Smooth muscle cell (in vitro differentiated cells): Measurements from ENCODE around the gene KCNMA1. TPM values are rescaled to one million over a fixed set of nuclear protein-coding genes. Genes with fewer than 3 reads are reported as not detected.

Source experiments
- DNase-seq: peaks from one replicate; lab custom pipeline; 2025; ENCODE audit not compliant: unreplicated experiment; lab: John Stamatoyannopoulos, UW
- H2AFZ ChIP-seq: fragments of 200-600 bp; sonication (generic); 2 replicates; pipeline ENCODE4 v1.6.0; 2016; ENCODE audit warnings: antibody characterized with exemption, low read depth, mild to moderate bottlenecking
- H3F3A ChIP-seq: fragments of 200-600 bp; sonication (generic); 2 replicates; pipeline ENCODE4 v1.6.0; 2017; ENCODE audit warnings: antibody characterized with exemption, low read depth
- H3K27ac ChIP-seq: fragments of 200-600 bp; sonication (generic); 2 replicates; pipeline ENCODE4 v1.5.1; 2016; ENCODE audit warnings: low read depth, mild to moderate bottlenecking
- H3K27me3 ChIP-seq: fragments of 200-600 bp; sonication (generic); 2 replicates; pipeline ENCODE4 v1.6.1; 2016; ENCODE audit warnings: low read depth, mild to moderate bottlenecking
- H3K36me3 ChIP-seq: fragments of 200-600 bp; sonication (generic); 2 replicates; pipeline ENCODE4 v1.5.1; 2016; ENCODE audit warnings: low read depth
- H3K4me1 ChIP-seq: fragments of 200-600 bp; sonication (generic); 2 replicates; pipeline ENCODE4 v1.5.1; 2016; ENCODE audit warnings: low read depth
- H3K4me2 ChIP-seq: fragments of 200-600 bp; sonication (generic); 2 replicates; pipeline ENCODE4 v1.6.0; 2016; ENCODE audit warnings: mild to moderate bottlenecking
- H3K4me3 ChIP-seq: fragments of 200-600 bp; sonication (generic); 2 replicates; pipeline ENCODE4 v1.5.1; 2016; ENCODE audit warnings: mild to moderate bottlenecking
- H3K79me2 ChIP-seq: fragments of 200-600 bp; sonication (generic); 2 replicates; pipeline ENCODE4 v1.6.0; 2016; ENCODE audit warnings: low read depth, mild to moderate bottlenecking
- H3K9ac ChIP-seq: fragments of 200-600 bp; sonication (generic); 2 replicates; pipeline ENCODE4 v1.6.0; 2016; ENCODE audit warnings: low read depth
- H3K9me3 ChIP-seq: fragments of 200-600 bp; sonication (generic); replicated peaks from 2 replicates; pipeline ENCODE4 v1.5.1; 2016; ENCODE audit warnings: low read depth
- H4K20me1 ChIP-seq: fragments of 200-600 bp; sonication (generic); 2 replicates; pipeline ENCODE4 v1.6.0; 2016; ENCODE audit warnings: low read depth
- CTCF ChIP-seq: fragments of 200-600 bp; sonication (generic); IDR thresholded peaks from 2 replicates; pipeline ENCODE4 v1.5.1; 2017; ENCODE audit warnings: borderline replicate concordance, mild to moderate bottlenecking, antibody characterized with exemption; ENCODE audit not compliant: insufficient read depth, poor library complexity, severe bottlenecking
- WGBS: methylation state at CpG from one replicate; pipeline ENCODE4 v1.1.7; 2016; ENCODE audit warnings: low lambda C conversion rate; 5-methylcytosine and 5-hydroxymethylcytosine counted together
- polyA plus RNA-seq: library from polyadenylated mRNA; unstranded; fragments of >200 nt; fragmentation: Nextera tagmentation; extraction: Ambion mirVana; gene quantifications from 2 replicates; pipeline ENCODE4 v1.2.1, GENCODE V29; 2016
- total RNA-seq: library from RNA; depleted of rRNA; stranded (reverse); fragments of >200 nt; gene quantifications from 2 replicates; pipeline ENCODE4 v1.2.3, GENCODE V29; 2014

The KCNMA1 gene
- total and polyA plus RNA-seq, 2 experiments from 2014 or later = 9.1 to 23.4 TPM

- Histone ChIP-seq H2AFZ (no peak overlapping the region), H3K27ac (no peak overlapping the region), H3K27me3 (no peaks in the 10 kb centered on the region), H3K79me2 (no peaks in the 10 kb centered on the region), H4K20me1 (no peaks in the 10 kb centered on the region), H3K4me2 (no peak overlapping the region), H3K4me1 (no peaks in the 10 kb centered on the region), H3F3A (no peaks in the 10 kb centered on the region), H3K4me3 (no peak overlapping the region), H3K9ac (no peak overlapping the region), H3K36me3 (no peaks in the 10 kb centered on the region), H3K9me3 (no peaks in the 10 kb centered on the region)
- DNase-seq = no peak
- no peak for TF ChIP-seq CTCF
- WGBS = 84% methylated on average over 2 of the region's 2 CpGs
These were observed 544.5 kb downstream of the KCNMA1 start for GRCh38 chr10:77093126-77093525.

DNA sequence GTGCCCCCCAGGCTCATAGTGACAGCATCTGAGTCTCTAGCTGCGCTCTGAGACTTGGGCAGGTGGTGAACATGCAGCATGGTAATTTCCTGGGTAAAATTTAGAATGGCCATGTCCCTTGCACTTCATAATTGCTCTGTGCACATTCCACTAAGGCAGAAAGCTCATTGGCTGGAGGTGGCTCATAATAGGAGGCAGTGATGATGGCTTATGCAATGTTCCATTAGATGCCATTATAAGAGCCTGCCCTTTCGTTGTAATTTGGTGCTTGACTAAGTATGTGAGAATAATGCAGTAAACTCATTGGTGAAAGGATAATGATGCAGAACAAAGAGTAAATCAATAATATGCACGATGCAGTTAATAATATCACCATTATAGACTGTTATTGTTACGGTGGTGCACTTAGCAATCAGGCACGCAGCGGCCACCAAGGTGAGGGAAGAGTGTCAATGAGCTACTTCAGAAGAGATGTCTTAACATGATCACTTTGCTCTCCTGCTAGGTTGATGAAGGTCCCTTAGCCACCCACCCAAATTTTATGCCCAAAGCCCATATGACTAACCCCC lies 545.9 kb downstream of the KCNMA1 start:
- no peak for TF ChIP-seq CTCF
- no peak overlapping the region for H3K9ac ChIP-seq
- H3K27ac ChIP-seq = no peak overlapping the region
- H3K4me2 ChIP-seq = no peak overlapping the region
- no peaks in the 10 kb centered on the region for H3K9me3 ChIP-seq
- no peak overlapping the region for H3K4me3 ChIP-seq
- no peaks in the 10 kb centered on the region for H3K27me3 ChIP-seq
- no peaks in the 10 kb centered on the region for H3K4me1 ChIP-seq
- no peaks in the 10 kb centered on the region for H3K36me3 ChIP-seq
- H4K20me1 ChIP-seq = no peaks in the 10 kb centered on the region
- WGBS = 92% methylated on average over 6 of the region's 6 CpGs
- H3K79me2 ChIP-seq = no peaks in the 10 kb centered on the region
- H3F3A ChIP-seq = no peaks in the 10 kb centered on the region
- H2AFZ ChIP-seq = no peak overlapping the region
- DNase-seq = no peak

DNA sequence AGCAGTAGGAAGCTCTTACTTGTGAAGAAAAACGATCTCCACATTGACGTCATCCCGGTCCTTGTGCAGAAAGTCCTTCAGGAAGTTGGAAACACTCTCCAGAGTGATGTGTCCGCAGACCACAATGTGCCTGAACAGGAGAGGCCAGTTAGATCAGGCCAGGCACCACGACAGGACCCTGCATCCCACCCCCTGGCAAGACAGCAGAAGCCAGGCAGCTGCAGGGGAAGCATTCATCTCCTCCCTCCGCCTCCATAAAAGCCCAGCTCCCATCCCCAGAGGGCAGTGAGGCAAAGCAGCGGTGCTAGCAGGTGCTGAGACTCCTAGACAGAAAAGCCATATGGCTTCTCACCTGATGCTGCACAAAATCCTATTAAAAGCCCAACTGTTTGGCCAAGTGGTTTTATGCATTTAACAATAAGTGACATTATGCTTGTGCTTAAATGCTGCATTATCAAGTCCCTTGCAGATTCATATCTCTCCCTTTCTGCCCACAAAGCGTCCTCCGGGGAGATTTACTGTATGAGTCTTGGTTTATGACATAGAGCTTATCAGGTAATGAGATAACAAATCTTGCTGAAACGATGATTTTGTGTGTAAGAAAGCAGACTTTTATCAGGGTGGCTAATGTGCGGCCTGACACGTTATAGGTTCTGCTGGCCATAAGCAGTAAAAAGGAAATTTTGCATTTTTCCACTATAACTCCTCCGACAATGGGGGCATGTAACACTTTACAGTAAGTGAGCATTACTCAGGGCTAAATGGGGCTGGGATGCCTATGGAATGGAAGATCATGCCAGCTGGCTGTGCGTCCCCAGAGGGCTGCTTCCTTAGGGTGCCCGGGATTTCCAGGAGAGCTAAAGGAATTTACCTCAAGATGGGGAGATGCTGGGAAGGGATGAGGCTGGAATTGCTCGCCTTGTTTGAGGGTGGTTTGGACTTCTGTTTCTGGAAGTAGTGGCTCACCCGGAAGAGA lies 546.9 kb downstream of the KCNMA1 start:
- no peak overlapping the region for H3K9ac ChIP-seq
- no peaks in the 10 kb centered on the region for H3K27me3 ChIP-seq
- H3K4me1 ChIP-seq = no peaks in the 10 kb centered on the region
- H3K9me3 ChIP-seq = no peaks in the 10 kb centered on the region
- H2AFZ ChIP-seq = no peak overlapping the region
- H3K4me3 ChIP-seq = no peak overlapping the region
- H3F3A ChIP-seq = no peaks in the 10 kb centered on the region
- TF ChIP-seq CTCF = no peak
- no peaks in the 10 kb centered on the region for H3K36me3 ChIP-seq
- no peaks in the 10 kb centered on the region for H4K20me1 ChIP-seq
- no peak for DNase-seq
- H3K4me2 ChIP-seq = no peak overlapping the region
- H3K79me2 ChIP-seq = no peaks in the 10 kb centered on the region
- no peak overlapping the region for H3K27ac ChIP-seq
- 76% methylated on average over 17 of the region's 17 CpGs for WGBS
